ENCODE measurements around the gene IL34.

GRCh38 chr16:70681382-70682238 is 35.3 kb downstream of the IL34 start:
- TF ChIP-seq, protein P1, sequence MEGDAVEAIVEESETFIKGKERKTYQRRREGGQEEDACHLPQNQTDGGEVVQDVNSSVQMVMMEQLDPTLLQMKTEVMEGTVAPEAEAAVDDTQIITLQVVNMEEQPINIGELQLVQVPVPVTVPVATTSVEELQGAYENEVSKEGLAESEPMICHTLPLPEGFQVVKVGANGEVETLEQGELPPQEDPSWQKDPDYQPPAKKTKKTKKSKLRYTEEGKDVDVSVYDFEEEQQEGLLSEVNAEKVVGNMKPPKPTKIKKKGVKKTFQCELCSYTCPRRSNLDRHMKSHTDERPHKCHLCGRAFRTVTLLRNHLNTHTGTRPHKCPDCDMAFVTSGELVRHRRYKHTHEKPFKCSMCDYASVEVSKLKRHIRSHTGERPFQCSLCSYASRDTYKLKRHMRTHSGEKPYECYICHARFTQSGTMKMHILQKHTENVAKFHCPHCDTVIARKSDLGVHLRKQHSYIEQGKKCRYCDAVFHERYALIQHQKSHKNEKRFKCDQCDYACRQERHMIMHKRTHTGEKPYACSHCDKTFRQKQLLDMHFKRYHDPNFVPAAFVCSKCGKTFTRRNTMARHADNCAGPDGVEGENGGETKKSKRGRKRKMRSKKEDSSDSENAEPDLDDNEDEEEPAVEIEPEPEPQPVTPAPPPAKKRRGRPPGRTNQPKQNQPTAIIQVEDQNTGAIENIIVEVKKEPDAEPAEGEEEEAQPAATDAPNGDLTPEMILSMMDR (IDR thresholded peaks at IDR 0.05; ENCODE audit: low read length), result no peak
- TF ChIP-seq EZH2 (IDR thresholded peaks at IDR 0.05; ENCODE audit: borderline replicate concordance, low read length), result no peak

All from OCI-LY1 (cell line).